HepG2 (cell line): ENCODE measurements around the gene SYAP1. TPM values are rescaled to one million over a fixed set of nuclear protein-coding genes. Genes with fewer than 3 reads are reported as not detected.

Experiments used
- ATAC-seq: fragments of 200-7000 bp; cut with Tn5 transposase; 3 replicates; pipeline ENCODE4 v1.9.1; 2020; ENCODE audit warnings: mild to moderate bottlenecking, moderate library complexity
- BruUV-seq: library from RNA; stranded (reverse); fragments of 400-500 nt; replicated peaks from 2 replicates; lab custom pipeline; 2021; lab: Mats Ljungman, UMichigan
- CTCF ChIA-PET: fragments of 300-600 bp; formaldehyde crosslinking; extraction: SDS; loops from one replicate; lab custom pipeline; 2021; ENCODE audit warnings: low total read pairs, inconsistent platforms, low intra/inter-chr PET ratio; lab: Yijun Ruan, JAX
- POLR2A ChIA-PET: fragments of 350-600 bp; sonication (Branson Sonifier 250); formaldehyde crosslinking; loops from one replicate; lab custom pipeline; 2020; ENCODE audit warnings: antibody characterized with exemption, inconsistent platforms; lab: Yijun Ruan, JAX
- DNase-seq: peaks from one replicate; pipeline ENCODE4 v3.0.0-alpha.2; 2015; ENCODE audit warnings: low spot score
- FAIRE-seq: peaks from 3 replicates; lab custom pipeline; 2011; peaks lifted over from hg19 to GRCh38; lab: Jason Lieb, UNC
- H2AFZ ChIP-seq: one replicate; pipeline ENCODE4 v1.6.1; 2011; ENCODE audit warnings: low read length, inconsistent platforms
- H3K27ac ChIP-seq: fragments of 300-600 bp; 3 replicates; pipeline ENCODE4 v1.8.0; 2011; ENCODE audit warnings: mixed run types, mild to moderate bottlenecking, mixed read lengths, low read length, inconsistent platforms; ENCODE audit not compliant: insufficient read depth; ENCODE audit errors: extremely low read length
- H3K27me3 ChIP-seq, 2 experiments: fragments of 200-600 bp in 1 of 2; 2 replicates in 1 of 2; 3 replicates in 1 of 2; pipeline versions ENCODE4 v1.6.0 to v1.8.0; 2011; ENCODE audit warnings: low read length in 2 of 2, mild to moderate bottlenecking in 2 of 2, moderate library complexity in 2 of 2, inconsistent platforms in 1 of 2; ENCODE audit not compliant: insufficient read depth in 2 of 2, control insufficient read depth in 1 of 2
- H3K36me3 ChIP-seq, 2 experiments: fragments of 200-600 bp in 1 of 2; replicated peaks in 1 of 2; 2 replicates in 1 of 2; 3 replicates in 1 of 2; pipeline versions ENCODE4 v1.5.1 to v1.8.0; 2011; ENCODE audit warnings: low read length in 2 of 2, inconsistent platforms in 1 of 2; ENCODE audit not compliant: insufficient read depth in 2 of 2, control insufficient read depth in 1 of 2
- H3K4me1 ChIP-seq: 2 replicates; pipeline ENCODE4 v1.5.1; 2012; ENCODE audit warnings: low read length, inconsistent platforms; ENCODE audit not compliant: insufficient read depth
- H3K4me2 ChIP-seq: 2 replicates; pipeline ENCODE4 v1.6.0; 2011; ENCODE audit warnings: low read depth, low read length, inconsistent platforms
- H3K4me3 ChIP-seq, 3 experiments: fragments of 200-600 bp in 1 of 3; sonication (generic), shearing (Covaris generic) in 1 of 3; replicated peaks in 1 of 3; 2 replicates each; pipeline ENCODE4 v1.5.1; 2011 to 2016; ENCODE audit warnings: low read length in 3 of 3, inconsistent platforms in 2 of 3, low read depth in 2 of 3, mild to moderate bottlenecking in 2 of 3, control low read depth in 1 of 3, mixed read lengths in 1 of 3; ENCODE audit not compliant: insufficient read depth in 1 of 3
- H3K79me2 ChIP-seq: one replicate; pipeline ENCODE4 v1.6.1; 2011; ENCODE audit warnings: low read length, inconsistent platforms; ENCODE audit not compliant: insufficient read depth
- H3K9ac ChIP-seq: 2 replicates; pipeline ENCODE4 v1.6.0; 2011; ENCODE audit warnings: mild to moderate bottlenecking, low read depth, low read length, inconsistent platforms; ENCODE audit not compliant: insufficient read depth
- H3K9me3 ChIP-seq: 2 replicates; pipeline ENCODE4 v1.5.1; 2012; ENCODE audit warnings: mild to moderate bottlenecking, low read length
- H4K20me1 ChIP-seq: 2 replicates; pipeline ENCODE4 v1.6.0; 2011; ENCODE audit warnings: inconsistent platforms, mild to moderate bottlenecking, low read length, moderate library complexity; ENCODE audit not compliant: insufficient read depth
- ATAD3A ChIP-seq: sonication (generic); formaldehyde crosslinking; IDR thresholded peaks from 2 replicates; pipeline ENCODE4 v1.4.0; 2020; ENCODE audit warnings: missing genetic modification reagents
- CTCF ChIP-seq: sonication (generic); formaldehyde crosslinking; IDR thresholded peaks from 2 replicates; pipeline ENCODE4 v1.5.0; 2020; ENCODE audit warnings: mild to moderate bottlenecking, missing genetic modification reagents, moderate library complexity
- HOXA3 ChIP-seq: sonication (generic); formaldehyde crosslinking; IDR thresholded peaks from 2 replicates; pipeline ENCODE4 v1.5.0; 2020; ENCODE audit warnings: missing genetic modification reagents
- IRF9 ChIP-seq: sonication (generic); formaldehyde crosslinking; IDR thresholded peaks from 2 replicates; pipeline ENCODE4 v1.8.0; 2022; ENCODE audit warnings: missing genetic modification reagents, mild to moderate bottlenecking, borderline replicate concordance
- RNF219 ChIP-seq: sonication (generic); formaldehyde crosslinking; IDR thresholded peaks from 2 replicates; pipeline ENCODE4 v1.5.0; 2020; ENCODE audit warnings: mild to moderate bottlenecking, missing genetic modification reagents
- SMC3 ChIP-seq: IDR thresholded peaks from 2 replicates; pipeline ENCODE4 v1.6.1; 2011; ENCODE audit warnings: low read length, improper control_type of control experiment
- STAG1 ChIP-seq: sonication (generic); formaldehyde crosslinking; IDR thresholded peaks from 2 replicates; pipeline ENCODE4 v1.4.0; 2020; ENCODE audit warnings: missing genetic modification reagents
- ZNF281 ChIP-seq: sonication (generic); formaldehyde crosslinking; IDR thresholded peaks from 2 replicates; pipeline ENCODE4 v1.4.0; 2020; ENCODE audit warnings: missing genetic modification reagents, borderline replicate concordance
- ZNF768 ChIP-seq: sonication (generic); formaldehyde crosslinking; IDR thresholded peaks from 2 replicates; pipeline ENCODE4 v1.4.0; 2020; ENCODE audit warnings: missing genetic modification reagents
- in situ Hi-C: cut with HindIII; loops from 2 replicates; pipeline ENCODE4 v1.10.0; 2017; ENCODE audit warnings: low pct_unique_long_range_greater_than_20kb; ENCODE audit not compliant: extremely low pct_ligation_motif_present
- intact Hi-C: fragments of 100-400 bp; cut with micrococcal nuclease; formaldehyde crosslinking; loops from one replicate; pipeline ENCODE4 v1.10.0; 2022; ENCODE audit not compliant: unreplicated experiment
- polyA plus RNA-seq, 8 experiments: library from polyadenylated mRNA; depleted of rRNA in 3 of 8; stranded (reverse) in 7 of 8; unstranded in 1 of 8; fragments of >200 nt; fragmentation: Illumina TruSeq in 4 of 8; extraction: Trizol in 4 of 8; gene quantifications; 2 replicates each; pipeline versions ENCODE4 v1.2.1 to v1.2.3, GENCODE V29; 2011 to 2016; ENCODE audit warnings: low read depth in 4 of 8, missing spikeins in 1 of 8, mixed read lengths in 1 of 8; ENCODE audit not compliant: insufficient read depth in 1 of 8
- total RNA-seq, 5 experiments: library from RNA; depleted of rRNA; stranded (reverse); fragments of >200 nt; fragmentation: Illumina TruSeq; extraction: Trizol; gene quantifications; 2 replicates each; pipeline ENCODE4 v1.2.3, GENCODE V29; 2016; ENCODE audit warnings: low read depth in 1 of 5

SYAP1 gene
- total and polyA plus RNA-seq, 2 of the 13 experiments (the other 11 are each of a cell fraction or from before 2014, with no cell fraction given): 4.9 to 18.5 TPM

- in situ Hi-C loops: loop anchor here (25.0 kb wide), 1 partner anchor 209 kb away; no protein-coding TSS in a partner anchor
- no peak overlapping the region for H3K4me3 ChIP-seq
- no peaks in the 10 kb centered on the region for H3K9me3 ChIP-seq
- no peaks in the 10 kb centered on the region for H3K27me3 ChIP-seq
- FAIRE-seq (no peak), DNase-seq (peak; percentile 5), ATAC-seq (no peak)
- TF ChIP-seq SMC3: 0 out of 2 replicates have a peak, but pooled peaks have one; percentile 5
- TF ChIP-seq RNF219: no peak
- no peak for TF ChIP-seq ATAD3A (CRISPR knock-in tag)
- TF ChIP-seq IRF9: no peak
- peak; percentile 53 for TF ChIP-seq STAG1 (CRISPR knock-in tag)
- TF ChIP-seq ZNF281 (CRISPR knock-in tag): no peak
- TF ChIP-seq ZNF768 (CRISPR knock-in tag): no peak
- peak; percentile 53 for TF ChIP-seq CTCF (CRISPR knock-in tag)
- TF ChIP-seq HOXA3 (CRISPR knock-in tag): no peak
- H3K79me2 ChIP-seq: no peaks in the 10 kb centered on the region
- CTCF ChIA-PET: interaction anchor here (1.2 kb wide), 1 partner anchor 235 kb away, joined by 3 read pairs; no protein-coding TSS in a partner anchor
- no TSS peak for BruUV-seq
- no peak overlapping the region for H3K9ac ChIP-seq
- H2AFZ ChIP-seq: no peak overlapping the region
- intact Hi-C loops: loop anchor here (1.0 kb wide), 1 partner anchor 235 kb away; no protein-coding TSS in a partner anchor
- POLR2A ChIA-PET: no interaction called here
- peaks cover 2 to 18% of the 10 kb centered on the region in 2 experiments; a peak in 3 of 5 replicates for H3K36me3 ChIP-seq
- no peaks in the 10 kb centered on the region for H3K4me1 ChIP-seq
- H3K4me2 ChIP-seq: no peak overlapping the region
- H4K20me1 ChIP-seq: no peaks in the 10 kb centered on the region
- H3K27ac ChIP-seq: no peak overlapping the region
These were observed 48.4 kb upstream of the SYAP1 start for GRCh38 chrX:16671005-16671404.
